Measurements from ENCODE around the gene PRSS33.

GRCh38 chr16:2737895-2738418 is 49.4 kb downstream of the PRSS33 start:
- TF ChIP-seq POLR2AphosphoS5 (IDR thresholded peaks at IDR 0.05), result no peak
- TF ChIP-seq, protein P1, sequence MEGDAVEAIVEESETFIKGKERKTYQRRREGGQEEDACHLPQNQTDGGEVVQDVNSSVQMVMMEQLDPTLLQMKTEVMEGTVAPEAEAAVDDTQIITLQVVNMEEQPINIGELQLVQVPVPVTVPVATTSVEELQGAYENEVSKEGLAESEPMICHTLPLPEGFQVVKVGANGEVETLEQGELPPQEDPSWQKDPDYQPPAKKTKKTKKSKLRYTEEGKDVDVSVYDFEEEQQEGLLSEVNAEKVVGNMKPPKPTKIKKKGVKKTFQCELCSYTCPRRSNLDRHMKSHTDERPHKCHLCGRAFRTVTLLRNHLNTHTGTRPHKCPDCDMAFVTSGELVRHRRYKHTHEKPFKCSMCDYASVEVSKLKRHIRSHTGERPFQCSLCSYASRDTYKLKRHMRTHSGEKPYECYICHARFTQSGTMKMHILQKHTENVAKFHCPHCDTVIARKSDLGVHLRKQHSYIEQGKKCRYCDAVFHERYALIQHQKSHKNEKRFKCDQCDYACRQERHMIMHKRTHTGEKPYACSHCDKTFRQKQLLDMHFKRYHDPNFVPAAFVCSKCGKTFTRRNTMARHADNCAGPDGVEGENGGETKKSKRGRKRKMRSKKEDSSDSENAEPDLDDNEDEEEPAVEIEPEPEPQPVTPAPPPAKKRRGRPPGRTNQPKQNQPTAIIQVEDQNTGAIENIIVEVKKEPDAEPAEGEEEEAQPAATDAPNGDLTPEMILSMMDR (IDR thresholded peaks at IDR 0.05), result no peak

All from gastroesophageal sphincter (tissue), 3 donors.